GM12878 (cell line): ENCODE results near the gene OR10G2. TPM values are rescaled to one million over a fixed set of nuclear protein-coding genes. Genes with fewer than 3 reads are reported as not detected.
"Not testable (repeated sequence)": the region's sequence is repeated elsewhere in the genome, so short reads cannot be mapped to it uniquely, and the experiment has no call there.

ENCODE experiments used
- ATAC-seq: fragments of 200-7000 bp; cut with Tn5 transposase; 3 replicates; pipeline ENCODE4 v1.9.1; 2020; ENCODE audit warnings: mild to moderate bottlenecking, moderate library complexity
- BruUV-seq: library from RNA; stranded (reverse); fragments of 400-500 nt; replicated peaks from 2 replicates; lab custom pipeline; 2021; lab: Mats Ljungman, UMichigan
- CTCF ChIA-PET: fragments of 300-600 bp; sonication (Branson Sonifier 250); formaldehyde crosslinking; extraction: SDS; loops from one replicate; lab custom pipeline; 2021; ENCODE audit warnings: inconsistent platforms; lab: Yijun Ruan, JAX
- POLR2A ChIA-PET: fragments of 350-600 bp; formaldehyde crosslinking; extraction: SDS; loops from one replicate; lab custom pipeline; 2021; ENCODE audit warnings: inconsistent platforms; lab: Charles Lee
- RAD21 ChIA-PET: fragments of 300-600 bp; sonication (Branson Sonifier 250); formaldehyde crosslinking; loops from one replicate; lab custom pipeline; 2023; ENCODE audit warnings: antibody characterized with exemption; ENCODE audit not compliant: unreplicated experiment; lab: Charles Lee
- SMC1A ChIA-PET: fragments of 300-600 bp; sonication (Branson Sonifier 250); formaldehyde crosslinking; loops from one replicate; lab custom pipeline; 2023; ENCODE audit not compliant: unreplicated experiment, uncharacterized antibody; lab: Charles Lee
- DNase-seq: peaks from one replicate; pipeline ENCODE4 v3.0.0-alpha.2; 2011; ENCODE audit warnings: low read depth, low spot score
- FAIRE-seq: peaks from 3 replicates; lab custom pipeline; 2011; peaks lifted over from hg19 to GRCh38; lab: Jason Lieb, UNC
- H2AFZ ChIP-seq: 2 replicates; pipeline ENCODE4 v1.6.0; 2011; ENCODE audit warnings: low read depth, low read length, control low read depth; ENCODE audit not compliant: control insufficient read depth
- H3K27ac ChIP-seq: 2 replicates; pipeline ENCODE4 v1.5.1; 2011; ENCODE audit warnings: control low read depth; ENCODE audit not compliant: control insufficient read depth, insufficient read depth
- H3K27me3 ChIP-seq, 2 experiments: replicated peaks in 1 of 2; 2 replicates each; pipeline versions ENCODE4 v1.6.0 to v1.6.1; 2011; ENCODE audit warnings: low read length in 1 of 2; ENCODE audit not compliant: control insufficient read depth in 2 of 2, insufficient read depth in 2 of 2
- H3K36me3 ChIP-seq, 2 experiments: 2 replicates each; pipeline ENCODE4 v1.5.1; 2011; ENCODE audit warnings: low read length in 1 of 2; ENCODE audit not compliant: control insufficient read depth in 2 of 2, insufficient read depth in 2 of 2
- H3K4me1 ChIP-seq: 2 replicates; pipeline ENCODE4 v1.6.1; 2011; ENCODE audit warnings: mild to moderate bottlenecking, low read length, moderate library complexity, mixed read lengths; ENCODE audit not compliant: control insufficient read depth, insufficient read depth
- H3K4me2 ChIP-seq: 2 replicates; pipeline ENCODE4 v1.6.0; 2011; ENCODE audit warnings: control low read depth; ENCODE audit not compliant: control insufficient read depth, insufficient read depth
- H3K4me3 ChIP-seq: fragments of 200-600 bp; sonication (generic); 2 replicates; pipeline ENCODE4 v1.5.1; 2016
- H3K79me2 ChIP-seq: 2 replicates; pipeline ENCODE4 v1.6.0; 2011; ENCODE audit warnings: low read length; ENCODE audit not compliant: control insufficient read depth, insufficient read depth
- H3K9ac ChIP-seq: 2 replicates; pipeline ENCODE4 v1.8.0; 2011; ENCODE audit warnings: low read length, control low read depth, mixed read lengths; ENCODE audit not compliant: control insufficient read depth, insufficient read depth
- H3K9me3 ChIP-seq: replicated peaks from 3 replicates; pipeline ENCODE4 v1.5.1; 2011; ENCODE audit warnings: mild to moderate bottlenecking, low read length; ENCODE audit not compliant: control insufficient read depth, insufficient read depth
- H4K20me1 ChIP-seq: 2 replicates; pipeline ENCODE4 v1.6.0; 2011; ENCODE audit not compliant: control insufficient read depth, insufficient read depth
- CBFB ChIP-seq: IDR thresholded peaks from 2 replicates; pipeline ENCODE4 v1.6.1; 2016; ENCODE audit warnings: antibody characterized with exemption, low read depth
- GATAD2B ChIP-seq: fragments of 450-650 bp; conservative IDR thresholded peaks from 2 replicates; pipeline ENCODE4 v1.6.1; 2017; ENCODE audit warnings: low read depth, mild to moderate bottlenecking, moderate library complexity
- IRF4 ChIP-seq: IDR thresholded peaks from 2 replicates; pipeline ENCODE4 v1.6.1; 2011; ENCODE audit warnings: low read depth, low read length
- MYB ChIP-seq: fragments of 150-350 bp; IDR thresholded peaks from 2 replicates; pipeline ENCODE4 v1.6.1; 2014; ENCODE audit warnings: mild to moderate bottlenecking, low read depth, low read length, borderline replicate concordance
- NR2C1 ChIP-seq: fragments of 450-650 bp; IDR thresholded peaks from 2 replicates; pipeline ENCODE4 v1.6.1; 2017; ENCODE audit warnings: antibody characterized with exemption, mild to moderate bottlenecking, moderate library complexity
- NR2F1 ChIP-seq: fragments of 450-650 bp; conservative IDR thresholded peaks from 2 replicates; pipeline ENCODE4 v1.6.1; 2017; ENCODE audit warnings: mild to moderate bottlenecking
- NRF1 ChIP-seq: conservative IDR thresholded peaks from 2 replicates; pipeline ENCODE4 v1.6.1; 2011; ENCODE audit warnings: mild to moderate bottlenecking, low read depth, low read length, improper control_type of control experiment
- PML ChIP-seq: IDR thresholded peaks from 2 replicates; pipeline ENCODE4 v1.6.1; 2012; ENCODE audit warnings: low read length, inconsistent platforms
- POLR2A ChIP-seq: IDR thresholded peaks from 2 replicates; pipeline ENCODE4 v1.6.1; 2011; ENCODE audit warnings: low read depth, mild to moderate bottlenecking, low read length
- RBBP5 ChIP-seq: fragments of 200-600 bp; sonication (generic); conservative IDR thresholded peaks from 2 replicates; pipeline ENCODE4 v1.6.1; 2016
- SUPT20H ChIP-seq: IDR thresholded peaks from 2 replicates; pipeline ENCODE4 v1.6.1; 2011; ENCODE audit warnings: low read depth, mild to moderate bottlenecking, low read length, moderate library complexity, borderline replicate concordance; ENCODE audit not compliant: control insufficient read depth
- TARDBP ChIP-seq: IDR thresholded peaks from 2 replicates; pipeline ENCODE4 v1.6.1; 2016; ENCODE audit warnings: borderline replicate concordance
- TCF3 ChIP-seq: IDR thresholded peaks from 2 replicates; pipeline ENCODE4 v1.6.1; 2012; ENCODE audit warnings: low read depth, mild to moderate bottlenecking, low read length, borderline replicate concordance; ENCODE audit not compliant: insufficient read depth
- WGBS: methylation state at CpG from one replicate; pipeline ENCODE4 v1.1.6; 2016; ENCODE audit warnings: low lambda C conversion rate; ENCODE audit not compliant: insufficient replicate concordance, insufficient coverage; ENCODE audit errors: missing lambda C conversion rate; 5-methylcytosine and 5-hydroxymethylcytosine counted together
- in situ Hi-C: fragments of 300-500 bp; cut with MboI; formaldehyde crosslinking; loops from 9 replicates; pipeline ENCODE4 v1.14.3; 2018; ENCODE audit warnings: mixed read lengths
- intact Hi-C: fragments of 100-400 bp; cut with micrococcal nuclease; formaldehyde crosslinking; loops from one replicate; pipeline ENCODE4 v1.14.2; 2022; ENCODE audit not compliant: unreplicated experiment
- polyA plus RNA-seq, 11 experiments: library from polyadenylated mRNA; depleted of rRNA in 4 of 11; unstranded in 6 of 11; stranded (reverse) in 5 of 11; fragments of >200 nt; fragmentation: Nextera tagmentation in 4 of 11; fragmentation: Illumina TruSeq in 1 of 11; extraction: Ambion mirVana in 4 of 11; extraction: Trizol in 1 of 11; gene quantifications; 1 replicate in 1 of 11; 2 replicates in 10 of 11; pipeline versions ENCODE4 v1.2.1 to v1.2.3, GENCODE V29; 2011 to 2016; ENCODE audit warnings: inconsistent platforms in 2 of 11, missing spikeins in 2 of 11, low read depth in 1 of 11
- total RNA-seq, 4 experiments: library from RNA; depleted of rRNA in 3 of 4; stranded (reverse); fragments of >200 nt in 3 of 4; fragmentation: Illumina TruSeq in 1 of 4; extraction: Trizol in 1 of 4; gene quantifications; 2 replicates each; pipeline versions ENCODE4 v1.2.1 to v1.2.3, GENCODE V29; 2013 to 2021
- TF ChIP-seq, protein P1 (sequence below): IDR thresholded peaks from 2 replicates; pipeline ENCODE4 v1.6.1; 2011; ENCODE audit warnings: low read depth, low read length, improper control_type of control experiment, borderline replicate concordance
- TF ChIP-seq, protein P2 (sequence below): fragments of 450-650 bp; formaldehyde crosslinking; IDR thresholded peaks from 2 replicates; pipeline ENCODE4 v1.5.0; 2022; ENCODE audit warnings: mild to moderate bottlenecking, missing genetic modification characterization

OR10G2 gene
- total and polyA plus RNA-seq, 10 of the 15 experiments (the other 5 are each of a cell fraction or from before 2014, with no cell fraction given): not detected

DNA sequence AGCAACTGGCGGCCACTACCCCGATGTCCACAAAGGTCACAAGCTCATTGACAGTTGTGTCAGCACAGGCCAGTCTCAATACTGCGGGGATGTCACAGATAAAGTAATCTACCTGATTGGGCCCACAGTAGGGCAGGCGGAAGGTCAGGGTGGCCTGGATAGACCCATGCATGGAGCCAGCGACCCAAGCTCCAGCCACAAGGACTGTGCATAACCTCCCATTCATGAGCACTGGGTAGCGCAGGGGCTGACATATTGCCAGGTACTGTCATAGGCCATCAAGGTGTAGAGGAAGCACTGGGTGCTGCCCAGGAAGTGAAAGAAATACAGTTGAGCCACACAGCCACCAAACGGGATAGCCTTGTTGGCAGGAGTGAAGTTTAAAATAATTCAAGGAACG is 32.6 kb downstream of the OR10G2 start:
- H3K4me1 ChIP-seq, SMC1A ChIA-PET, H3K27me3 ChIP-seq, H3K9ac ChIP-seq, FAIRE-seq, H2AFZ ChIP-seq, H3K27ac ChIP-seq, BruUV-seq, H3K79me2 ChIP-seq, H3K9me3 ChIP-seq, H4K20me1 ChIP-seq, DNase-seq, H3K4me2 ChIP-seq, RAD21 ChIA-PET, CTCF ChIA-PET, H3K4me3 ChIP-seq, POLR2A ChIA-PET, intact Hi-C loops, ATAC-seq, in situ Hi-C loops, H3K36me3 ChIP-seq: not testable (repeated sequence)
- 45% methylated on average over 8 of the region's 8 CpGs for WGBS

DNA sequence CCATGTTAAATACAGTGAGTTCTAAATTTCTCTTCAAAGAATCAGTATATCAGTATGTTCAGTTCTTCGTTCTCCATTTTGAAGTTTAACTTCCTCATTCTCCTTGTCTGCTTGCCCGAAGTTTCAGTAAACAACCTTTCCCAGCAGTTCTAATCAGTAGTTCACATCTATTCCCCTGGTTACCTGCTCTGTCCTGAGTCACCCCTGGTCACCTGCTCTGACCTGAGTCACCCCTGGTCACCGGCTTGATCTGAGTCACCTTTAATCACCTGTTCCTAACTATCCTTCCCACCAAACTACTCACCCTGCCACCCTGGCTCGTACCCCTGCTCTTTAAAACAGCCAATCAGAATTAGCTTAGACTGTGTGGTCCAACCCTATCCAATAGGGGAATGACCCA is 45.4 kb downstream of the OR10G2 start:
- Histone ChIP-seq H3K79me2 (no peaks in the 10 kb centered on the region), H3K4me2 (no peak overlapping the region), H3K9ac (no peak overlapping the region), H3K4me1 (no peaks in the 10 kb centered on the region), H3K27ac (no peak overlapping the region), H3K36me3 (no peaks in the 10 kb centered on the region), H3K27me3 (no peaks in the 10 kb centered on the region), H3K9me3 (no peaks in the 10 kb centered on the region; the same call in 2 of the 3 replicates), H2AFZ (no peak overlapping the region), H3K4me3 (no peak overlapping the region), H4K20me1 (no peaks in the 10 kb centered on the region)
- no peak for ATAC-seq
- no peak for TF ChIP-seq NRF1
- TF ChIP-seq IRF4: no peak
- TF ChIP-seq MYB: no peak
- TF ChIP-seq, protein P1, sequence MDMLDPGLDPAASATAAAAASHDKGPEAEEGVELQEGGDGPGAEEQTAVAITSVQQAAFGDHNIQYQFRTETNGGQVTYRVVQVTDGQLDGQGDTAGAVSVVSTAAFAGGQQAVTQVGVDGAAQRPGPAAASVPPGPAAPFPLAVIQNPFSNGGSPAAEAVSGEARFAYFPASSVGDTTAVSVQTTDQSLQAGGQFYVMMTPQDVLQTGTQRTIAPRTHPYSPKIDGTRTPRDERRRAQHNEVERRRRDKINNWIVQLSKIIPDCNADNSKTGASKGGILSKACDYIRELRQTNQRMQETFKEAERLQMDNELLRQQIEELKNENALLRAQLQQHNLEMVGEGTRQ: no peak
- TF ChIP-seq, protein P2, sequence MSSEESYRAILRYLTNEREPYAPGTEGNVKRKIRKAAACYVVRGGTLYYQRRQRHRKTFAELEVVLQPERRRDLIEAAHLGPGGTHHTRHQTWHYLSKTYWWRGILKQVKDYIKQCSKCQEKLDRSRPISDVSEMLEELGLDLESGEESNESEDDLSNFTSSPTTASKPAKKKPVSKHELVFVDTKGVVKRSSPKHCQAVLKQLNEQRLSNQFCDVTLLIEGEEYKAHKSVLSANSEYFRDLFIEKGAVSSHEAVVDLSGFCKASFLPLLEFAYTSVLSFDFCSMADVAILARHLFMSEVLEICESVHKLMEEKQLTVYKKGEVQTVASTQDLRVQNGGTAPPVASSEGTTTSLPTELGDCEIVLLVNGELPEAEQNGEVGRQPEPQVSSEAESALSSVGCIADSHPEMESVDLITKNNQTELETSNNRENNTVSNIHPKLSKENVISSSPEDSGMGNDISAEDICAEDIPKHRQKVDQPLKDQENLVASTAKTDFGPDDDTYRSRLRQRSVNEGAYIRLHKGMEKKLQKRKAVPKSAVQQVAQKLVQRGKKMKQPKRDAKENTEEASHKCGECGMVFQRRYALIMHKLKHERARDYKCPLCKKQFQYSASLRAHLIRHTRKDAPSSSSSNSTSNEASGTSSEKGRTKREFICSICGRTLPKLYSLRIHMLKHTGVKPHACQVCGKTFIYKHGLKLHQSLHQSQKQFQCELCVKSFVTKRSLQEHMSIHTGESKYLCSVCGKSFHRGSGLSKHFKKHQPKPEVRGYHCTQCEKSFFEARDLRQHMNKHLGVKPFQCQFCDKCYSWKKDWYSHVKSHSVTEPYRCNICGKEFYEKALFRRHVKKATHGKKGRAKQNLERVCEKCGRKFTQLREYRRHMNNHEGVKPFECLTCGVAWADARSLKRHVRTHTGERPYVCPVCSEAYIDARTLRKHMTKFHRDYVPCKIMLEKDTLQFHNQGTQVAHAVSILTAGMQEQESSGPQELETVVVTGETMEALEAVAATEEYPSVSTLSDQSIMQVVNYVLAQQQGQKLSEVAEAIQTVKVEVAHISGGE (CRISPR knock-in tag): no peak
- TF ChIP-seq POLR2A: no peak
- TF ChIP-seq NR2F1: no peak
- no peak for TF ChIP-seq TARDBP
- TF ChIP-seq NR2C1: no peak
- TF ChIP-seq CBFB: no peak
- no peak for TF ChIP-seq SUPT20H
- TF ChIP-seq TCF3: no peak
- TF ChIP-seq PML: no peak
- no peak for TF ChIP-seq RBBP5
- no peak for TF ChIP-seq GATAD2B
- SMC1A ChIA-PET: no interaction called here
- DNase-seq: no peak
- no TSS peak for BruUV-seq
- FAIRE-seq: no peak
- POLR2A ChIA-PET: no interaction called here
- CTCF ChIA-PET: no interaction called here
- intact Hi-C loops: no loop called here
- WGBS: 48% methylated on average over 4 of the region's 4 CpGs
- RAD21 ChIA-PET: no interaction called here
- in situ Hi-C loops: no loop called here
